Keratinocyte (primary cell): ENCODE measurements around the gene KCNJ12.

ENCODE experiments used
- CTCF ChIP-seq, 3 experiments: IDR thresholded peaks in 1 of 3; conservative IDR thresholded peaks in 1 of 3; optimal IDR thresholded peaks in 1 of 3; 2 replicates in 2 of 3; 3 replicates in 1 of 3; pipeline versions ENCODE3 to v1.5.1; 2011; ENCODE audit warnings: low read length in 3 of 3, mild to moderate bottlenecking in 3 of 3, moderate library complexity in 2 of 3, control low read depth in 1 of 3, inconsistent platforms in 1 of 3; ENCODE audit not compliant: insufficient read depth in 2 of 3; ENCODE audit errors: extremely low read depth in 1 of 3
- EZH2 ChIP-seq: IDR thresholded peaks from one replicate; pipeline ENCODE4 v1.6.1; 2012; ENCODE audit warnings: inconsistent platforms, mild to moderate bottlenecking, low read length, moderate library complexity

GRCh38 chr17:21392266-21392665 is 16.1 kb downstream of the KCNJ12 start:
- TF ChIP-seq EZH2 (no peak), CTCF (optimal IDR thresholded peaks at IDR 0.05 in 1 of 3, IDR thresholded peaks at IDR 0.05 in 1 of 3, conservative IDR thresholded peaks at IDR 0.05 in 1 of 3; ENCODE audit: extremely low read depth in 1 of 3, insufficient read depth in 2 of 3, low read length in 3 of 3) (no peak)
